ENCODE data around the gene ARSB. TPM values are rescaled to one million over a fixed set of nuclear protein-coding genes. Genes with fewer than 3 reads are reported as not detected.

Gene ARSB
- total RNA-seq, 1 donor from 2014 or later, result 14.3 TPM

DNA sequence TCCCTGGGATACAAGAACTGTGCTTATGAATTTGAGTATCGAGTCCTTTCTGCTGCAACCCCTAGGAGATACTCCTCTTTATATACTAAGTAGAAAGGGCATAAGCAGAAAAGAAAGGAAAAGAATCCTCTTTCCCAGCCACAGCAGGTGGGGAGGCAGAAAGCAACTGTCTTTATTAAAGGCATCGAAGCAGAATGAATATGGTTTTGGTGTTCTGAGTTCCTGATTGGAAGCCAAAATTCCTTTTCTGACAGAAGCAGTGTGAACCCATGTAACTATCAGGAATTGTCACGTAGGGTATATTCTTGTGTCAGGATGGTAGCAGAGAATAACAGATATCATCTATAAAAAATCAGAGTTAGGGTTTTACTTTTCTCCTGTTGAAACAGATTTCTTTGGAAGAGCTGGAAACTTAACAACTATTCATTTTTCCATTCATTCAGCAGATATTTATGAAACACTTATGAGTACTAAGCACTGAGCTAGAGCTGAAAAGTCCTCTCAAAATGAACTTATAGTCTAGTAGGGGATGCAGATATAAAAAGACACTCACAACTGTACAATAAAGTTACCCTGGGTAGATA is 240.1 kb downstream of the ARSB start:
- Histone ChIP-seq H3K4me1 (no peaks in the 10 kb centered on the region), H3K9me3 (replicated peaks) (no peaks in the 10 kb centered on the region), H3K36me3 (no peaks in the 10 kb centered on the region), H3K4me3 (no peak overlapping the region), H3K27me3 (ENCODE audit: low read depth) (peaks cover 6% of the 10 kb centered on the region), H3K27ac (replicated peaks) (no peak overlapping the region)
- DNase-seq, result no peak
- intact Hi-C loops (cut with micrococcal nuclease), result no loop called here
- TF ChIP-seq, protein P1, sequence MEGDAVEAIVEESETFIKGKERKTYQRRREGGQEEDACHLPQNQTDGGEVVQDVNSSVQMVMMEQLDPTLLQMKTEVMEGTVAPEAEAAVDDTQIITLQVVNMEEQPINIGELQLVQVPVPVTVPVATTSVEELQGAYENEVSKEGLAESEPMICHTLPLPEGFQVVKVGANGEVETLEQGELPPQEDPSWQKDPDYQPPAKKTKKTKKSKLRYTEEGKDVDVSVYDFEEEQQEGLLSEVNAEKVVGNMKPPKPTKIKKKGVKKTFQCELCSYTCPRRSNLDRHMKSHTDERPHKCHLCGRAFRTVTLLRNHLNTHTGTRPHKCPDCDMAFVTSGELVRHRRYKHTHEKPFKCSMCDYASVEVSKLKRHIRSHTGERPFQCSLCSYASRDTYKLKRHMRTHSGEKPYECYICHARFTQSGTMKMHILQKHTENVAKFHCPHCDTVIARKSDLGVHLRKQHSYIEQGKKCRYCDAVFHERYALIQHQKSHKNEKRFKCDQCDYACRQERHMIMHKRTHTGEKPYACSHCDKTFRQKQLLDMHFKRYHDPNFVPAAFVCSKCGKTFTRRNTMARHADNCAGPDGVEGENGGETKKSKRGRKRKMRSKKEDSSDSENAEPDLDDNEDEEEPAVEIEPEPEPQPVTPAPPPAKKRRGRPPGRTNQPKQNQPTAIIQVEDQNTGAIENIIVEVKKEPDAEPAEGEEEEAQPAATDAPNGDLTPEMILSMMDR (IDR thresholded peaks at IDR 0.05; ENCODE audit: borderline replicate concordance), result no peak

DNA sequence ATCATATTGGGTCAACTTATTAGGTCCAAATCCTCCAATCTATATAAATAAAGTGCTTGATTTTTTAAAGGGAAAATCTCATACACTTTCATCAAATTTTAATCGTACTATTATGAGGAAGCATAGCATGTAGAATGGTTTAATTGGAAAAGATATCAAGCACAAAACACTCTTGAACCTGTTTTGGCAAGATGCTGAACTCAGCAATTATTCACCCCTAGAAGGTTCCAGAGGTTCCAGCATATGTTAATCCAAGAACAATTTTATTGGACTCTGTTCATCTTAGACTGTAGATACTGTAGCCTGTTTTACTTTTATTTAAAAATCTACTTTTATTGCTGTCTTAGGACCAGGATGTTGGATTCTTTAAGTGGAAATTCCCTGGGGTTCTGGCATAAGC is 244.1 kb downstream of the ARSB start:
- Histone ChIP-seq H3K4me3 (no peak overlapping the region), H3K4me1 (no peaks in the 10 kb centered on the region), H3K27me3 (ENCODE audit: low read depth) (peaks cover 6% of the 10 kb centered on the region), H3K36me3 (no peaks in the 10 kb centered on the region), H3K27ac (replicated peaks) (no peak overlapping the region), H3K9me3 (replicated peaks) (peaks cover 3% of the 10 kb centered on the region)
- TF ChIP-seq, protein P1 (IDR thresholded peaks at IDR 0.05; ENCODE audit: borderline replicate concordance), result no peak
- intact Hi-C loops (cut with micrococcal nuclease), result no loop called here
- no peak for DNase-seq

DNA sequence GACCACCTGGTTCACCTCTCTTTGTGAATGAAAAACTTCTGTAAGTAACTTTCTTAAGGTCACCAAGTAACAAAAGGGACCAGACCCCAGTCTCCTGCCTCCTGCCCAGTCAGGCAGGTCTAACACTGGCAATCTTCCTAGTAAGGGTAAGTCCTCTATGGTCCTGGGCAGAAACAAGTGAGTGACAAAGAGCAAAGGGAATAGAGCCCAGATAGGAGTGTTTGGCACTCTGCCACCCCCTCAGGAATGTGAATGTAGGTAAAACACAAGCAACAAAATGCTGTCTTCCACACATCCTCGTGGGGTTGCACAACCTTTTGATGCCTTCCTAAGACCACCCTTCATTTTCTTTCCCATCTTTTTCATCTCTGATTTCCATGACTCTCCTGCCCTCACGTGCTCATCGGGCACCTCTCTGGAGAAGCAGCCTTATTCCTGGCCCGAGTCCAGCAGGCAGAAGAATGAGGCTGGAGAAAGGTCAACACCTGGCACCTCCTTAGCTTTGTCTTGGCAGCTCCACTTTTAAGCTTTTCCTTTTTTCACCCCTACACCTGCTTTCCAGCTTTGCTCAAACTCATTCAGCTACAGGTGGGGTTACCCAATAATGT is 246.3 kb downstream of the ARSB start:
- no peaks in the 10 kb centered on the region for H3K4me1 ChIP-seq
- H3K27ac ChIP-seq (replicated peaks), result no peak overlapping the region
- intact Hi-C loops (cut with micrococcal nuclease), result no loop called here
- H3K4me3 ChIP-seq, result no peak overlapping the region
- H3K9me3 ChIP-seq (replicated peaks), result peaks cover 18% of the 10 kb centered on the region
- TF ChIP-seq, protein P1 (IDR thresholded peaks at IDR 0.05; ENCODE audit: borderline replicate concordance), result no peak
- no peaks in the 10 kb centered on the region for H3K27me3 ChIP-seq (ENCODE audit: low read depth)
- no peak for DNase-seq
- no peaks in the 10 kb centered on the region for H3K36me3 ChIP-seq

DNA sequence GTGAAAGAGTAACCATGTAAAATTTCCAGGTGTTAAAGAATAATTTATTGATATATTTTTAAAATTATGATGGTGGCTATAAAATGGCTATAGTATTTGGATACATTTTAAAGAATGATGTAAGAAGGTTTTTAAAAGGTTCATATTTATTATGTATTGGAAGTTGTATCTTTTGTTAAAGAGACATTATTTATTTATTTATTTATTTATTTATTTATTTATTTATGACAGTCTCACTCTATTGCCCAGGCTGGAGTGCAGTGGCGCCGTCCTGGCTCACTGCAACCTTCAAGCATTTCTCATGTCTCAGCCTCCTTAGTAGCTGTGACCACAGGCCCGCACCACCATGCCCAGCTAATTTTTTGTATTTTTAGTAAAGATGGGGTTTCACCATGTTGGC is 247.0 kb downstream of the ARSB start:
- H3K36me3 ChIP-seq, result no peaks in the 10 kb centered on the region
- TF ChIP-seq, protein P1 (IDR thresholded peaks at IDR 0.05; ENCODE audit: borderline replicate concordance), result no peak
- no peaks in the 10 kb centered on the region for H3K4me1 ChIP-seq
- H3K4me3 ChIP-seq, result no peak overlapping the region
- peaks cover 18% of the 10 kb centered on the region for H3K9me3 ChIP-seq (replicated peaks)
- intact Hi-C loops (cut with micrococcal nuclease), result no loop called here
- no peak overlapping the region for H3K27ac ChIP-seq (replicated peaks)
- no peak for DNase-seq
- no peaks in the 10 kb centered on the region for H3K27me3 ChIP-seq (ENCODE audit: low read depth)

DNA sequence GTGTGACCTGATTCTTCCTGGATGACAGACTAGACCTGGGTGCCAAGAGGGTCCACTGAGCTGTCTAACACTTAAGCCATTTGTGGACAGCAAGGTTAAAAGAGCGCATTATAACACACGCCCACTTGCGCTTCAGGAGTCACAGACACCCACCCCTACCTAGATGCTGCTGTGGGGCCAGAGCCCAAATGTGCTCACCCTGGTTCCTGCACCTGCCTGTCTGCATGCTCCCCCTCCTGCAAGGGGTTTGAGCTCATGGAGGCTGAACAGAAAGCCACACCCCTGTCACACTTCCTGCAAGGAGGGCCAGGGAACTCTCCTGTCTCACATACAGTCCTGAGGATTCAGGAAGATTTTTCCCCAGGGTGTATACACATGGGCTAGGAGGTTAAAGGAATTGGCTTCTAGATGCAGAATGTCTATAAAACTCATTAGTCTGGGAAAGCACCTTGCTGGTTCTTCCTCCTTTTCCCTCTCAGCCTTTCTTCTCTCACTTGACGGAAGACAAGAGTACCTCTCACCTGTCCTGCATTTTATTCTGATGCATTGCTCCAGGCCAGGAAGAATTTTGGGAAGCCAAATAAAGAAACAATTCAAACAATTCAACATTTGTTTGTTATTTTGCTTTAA is 249.2 kb downstream of the ARSB start:
- H3K36me3 ChIP-seq, result no peaks in the 10 kb centered on the region
- TF ChIP-seq, protein P1 (IDR thresholded peaks at IDR 0.05; ENCODE audit: borderline replicate concordance), result no peak
- intact Hi-C loops (cut with micrococcal nuclease), result no loop called here
- H3K4me3 ChIP-seq, result no peak overlapping the region
- H3K27me3 ChIP-seq (ENCODE audit: low read depth), result no peaks in the 10 kb centered on the region
- no peak overlapping the region for H3K27ac ChIP-seq (replicated peaks)
- H3K4me1 ChIP-seq, result no peaks in the 10 kb centered on the region
- DNase-seq, result no peak
- H3K9me3 ChIP-seq (replicated peaks), result peaks cover 18% of the 10 kb centered on the region

Data from left ventricle myocardium inferior (tissue), 1 donor.